Omental fat pad (tissue), 4 donors: Measurements from ENCODE around the gene CSF1. TPM values are rescaled to one million over a fixed set of nuclear protein-coding genes. Genes with fewer than 3 reads are reported as not detected.

Experiments
- ATAC-seq: fragments of 150-250 bp; one replicate; pipeline ENCODE4 v1.9.1; 2016; ENCODE audit warnings: mild to moderate bottlenecking, moderate library complexity; ENCODE audit not compliant: low FRiP score
- DNase-seq: peaks from one replicate; pipeline ENCODE4 v3.0.0-alpha.2; 2019; ENCODE audit warnings: low spot score
- total RNA-seq, 4 donors: library from RNA; depleted of rRNA; stranded (reverse); fragments of >200 nt; gene quantifications; one replicate each; pipeline ENCODE4 v1.1.0, GENCODE V29; 2016
- TF ChIP-seq, protein P1 (sequence below), 3 donors: fragments of 450-650 bp; IDR thresholded peaks; one replicate each; pipeline ENCODE4 v1.5.1; 2016 to 2017; ENCODE audit warnings: antibody characterized with exemption in 3 of 3, mild to moderate bottlenecking in 3 of 3, moderate library complexity in 2 of 3

CSF1 gene
- total RNA-seq, 4 donors from 2014 or later, result 103 to 158 (median 118) TPM

DNA sequence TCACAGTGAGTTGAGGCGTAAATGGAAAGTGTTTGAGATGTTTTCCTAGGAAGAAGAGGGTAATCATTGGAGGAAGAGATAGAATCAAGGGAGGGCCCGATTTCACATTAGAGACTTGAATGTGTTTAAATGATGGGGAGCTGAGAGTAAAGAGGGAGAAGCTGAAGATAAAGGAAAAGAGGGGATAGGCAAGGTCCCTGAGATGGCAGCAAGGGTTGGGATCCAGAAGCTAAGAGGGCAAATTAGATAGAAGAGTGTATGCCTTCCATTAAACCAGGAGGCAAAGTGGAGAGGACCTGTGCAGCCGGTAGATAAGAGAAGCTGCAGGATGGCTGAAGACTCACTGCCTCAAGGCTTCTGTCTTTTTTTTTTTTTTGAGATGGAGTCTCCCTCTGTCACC lies 21.6 kb upstream of the CSF1 start:
- TF ChIP-seq, protein P1, sequence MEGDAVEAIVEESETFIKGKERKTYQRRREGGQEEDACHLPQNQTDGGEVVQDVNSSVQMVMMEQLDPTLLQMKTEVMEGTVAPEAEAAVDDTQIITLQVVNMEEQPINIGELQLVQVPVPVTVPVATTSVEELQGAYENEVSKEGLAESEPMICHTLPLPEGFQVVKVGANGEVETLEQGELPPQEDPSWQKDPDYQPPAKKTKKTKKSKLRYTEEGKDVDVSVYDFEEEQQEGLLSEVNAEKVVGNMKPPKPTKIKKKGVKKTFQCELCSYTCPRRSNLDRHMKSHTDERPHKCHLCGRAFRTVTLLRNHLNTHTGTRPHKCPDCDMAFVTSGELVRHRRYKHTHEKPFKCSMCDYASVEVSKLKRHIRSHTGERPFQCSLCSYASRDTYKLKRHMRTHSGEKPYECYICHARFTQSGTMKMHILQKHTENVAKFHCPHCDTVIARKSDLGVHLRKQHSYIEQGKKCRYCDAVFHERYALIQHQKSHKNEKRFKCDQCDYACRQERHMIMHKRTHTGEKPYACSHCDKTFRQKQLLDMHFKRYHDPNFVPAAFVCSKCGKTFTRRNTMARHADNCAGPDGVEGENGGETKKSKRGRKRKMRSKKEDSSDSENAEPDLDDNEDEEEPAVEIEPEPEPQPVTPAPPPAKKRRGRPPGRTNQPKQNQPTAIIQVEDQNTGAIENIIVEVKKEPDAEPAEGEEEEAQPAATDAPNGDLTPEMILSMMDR (IDR thresholded peaks at IDR 0.05), result no peak
- DNase-seq (no peak), ATAC-seq (no peak)

DNA sequence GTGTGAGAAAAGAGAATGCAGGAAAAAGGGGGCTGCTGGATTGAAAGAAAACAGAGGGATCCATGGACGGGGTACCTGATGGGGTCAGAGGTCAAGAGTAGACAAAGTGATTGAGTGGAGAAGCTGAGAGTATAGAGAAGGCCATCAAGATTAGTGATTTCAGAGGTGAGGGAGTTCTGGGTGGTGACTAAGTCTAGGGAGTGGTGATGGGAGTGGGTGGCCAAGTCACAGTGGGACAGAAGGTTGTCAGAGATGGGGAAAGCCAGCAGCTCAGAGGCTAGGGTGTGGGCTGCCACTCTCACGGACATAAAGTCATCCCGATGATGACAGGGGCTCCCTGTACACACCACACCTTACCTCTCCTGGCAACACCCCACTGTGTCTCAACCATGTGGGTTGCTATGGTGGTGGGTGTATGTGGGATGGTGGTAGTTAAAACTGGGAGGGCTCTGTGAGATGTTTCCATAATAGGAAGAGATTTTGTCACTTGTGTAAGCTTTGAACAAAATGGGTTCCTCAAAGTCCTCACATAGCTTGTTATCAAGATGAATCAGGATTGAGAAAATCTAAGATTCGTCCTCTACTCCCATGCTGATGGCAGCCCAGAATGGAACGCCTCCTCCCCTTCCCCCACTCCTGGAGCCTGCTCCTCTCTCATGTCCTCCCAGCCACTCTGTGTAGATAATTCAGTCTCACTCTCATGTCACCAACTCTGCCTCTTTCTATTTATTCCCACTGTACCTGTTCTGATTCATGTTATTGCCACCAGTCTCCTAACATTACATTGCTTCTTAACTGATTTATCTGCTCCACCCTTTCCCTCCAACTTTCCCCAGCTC lies 20.3 kb upstream of the CSF1 start:
- DNase-seq (no peak), ATAC-seq (no peak)
- TF ChIP-seq, protein P1 (IDR thresholded peaks at IDR 0.05), result no peak

DNA sequence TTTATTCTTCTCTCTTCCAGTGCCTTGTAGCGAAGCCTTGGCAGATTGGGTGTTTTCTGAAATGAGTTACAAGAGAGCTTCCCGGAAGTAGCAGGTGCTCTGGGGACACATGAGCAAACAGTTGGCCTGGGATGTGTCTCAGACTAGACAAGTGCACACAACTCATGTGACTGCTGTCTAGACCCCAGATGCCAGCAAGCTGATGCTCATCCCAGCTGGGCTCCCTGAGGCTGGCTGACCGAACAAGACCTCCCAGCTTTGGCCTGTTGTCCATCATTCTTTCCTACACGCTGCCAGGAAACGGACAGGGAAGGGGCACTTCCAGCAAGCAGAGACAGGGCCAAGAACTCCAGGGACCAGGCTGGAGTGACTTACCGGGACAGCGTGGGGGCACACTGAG lies 18.7 kb upstream of the CSF1 start:
- TF ChIP-seq, protein P1 (IDR thresholded peaks at IDR 0.05), result no peak
- ATAC-seq (no peak), DNase-seq (no peak)

DNA sequence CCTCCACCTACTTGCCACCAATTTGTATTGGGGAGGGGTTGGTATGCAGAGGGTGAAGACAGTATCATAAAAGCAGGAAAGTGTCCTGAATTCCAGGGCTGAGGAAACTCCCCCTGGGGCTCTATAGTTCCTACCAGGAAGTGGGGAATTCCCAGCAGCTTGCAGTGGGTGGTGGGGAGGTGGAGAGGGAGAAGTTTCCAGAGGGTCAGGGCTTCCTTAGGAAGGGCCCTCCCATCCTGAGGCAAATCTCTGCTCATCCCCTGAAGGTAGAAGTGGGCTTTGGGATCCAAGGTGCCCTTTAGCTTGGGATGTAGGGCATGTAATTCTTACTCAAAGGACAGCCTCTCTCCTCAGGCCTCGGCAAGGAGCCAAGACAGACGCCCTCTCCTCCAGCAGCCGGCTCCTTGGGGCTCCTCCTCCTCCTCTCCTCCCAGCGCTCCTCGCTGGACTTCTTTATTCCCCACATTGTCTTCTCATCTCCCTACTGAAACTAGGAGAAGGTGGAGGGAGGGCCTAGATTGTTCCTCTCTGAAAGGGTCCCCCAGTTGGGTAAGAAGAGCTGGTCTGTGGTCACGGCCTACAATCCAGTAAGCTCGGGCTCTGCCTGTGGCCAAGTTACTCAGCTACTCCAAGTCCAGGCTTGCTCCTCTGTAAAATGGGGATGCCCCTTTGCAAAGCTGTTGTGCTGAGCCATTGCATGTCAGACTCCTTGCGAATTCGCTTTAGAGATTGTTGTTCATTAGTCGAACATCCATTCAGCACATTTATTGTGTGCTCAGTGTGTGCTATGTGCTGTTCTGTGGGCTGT lies 17.9 kb upstream of the CSF1 start:
- TF ChIP-seq, protein P1 (IDR thresholded peaks at IDR 0.05), result no peak
- DNase-seq (no peak), ATAC-seq (peak; percentile 30)

DNA sequence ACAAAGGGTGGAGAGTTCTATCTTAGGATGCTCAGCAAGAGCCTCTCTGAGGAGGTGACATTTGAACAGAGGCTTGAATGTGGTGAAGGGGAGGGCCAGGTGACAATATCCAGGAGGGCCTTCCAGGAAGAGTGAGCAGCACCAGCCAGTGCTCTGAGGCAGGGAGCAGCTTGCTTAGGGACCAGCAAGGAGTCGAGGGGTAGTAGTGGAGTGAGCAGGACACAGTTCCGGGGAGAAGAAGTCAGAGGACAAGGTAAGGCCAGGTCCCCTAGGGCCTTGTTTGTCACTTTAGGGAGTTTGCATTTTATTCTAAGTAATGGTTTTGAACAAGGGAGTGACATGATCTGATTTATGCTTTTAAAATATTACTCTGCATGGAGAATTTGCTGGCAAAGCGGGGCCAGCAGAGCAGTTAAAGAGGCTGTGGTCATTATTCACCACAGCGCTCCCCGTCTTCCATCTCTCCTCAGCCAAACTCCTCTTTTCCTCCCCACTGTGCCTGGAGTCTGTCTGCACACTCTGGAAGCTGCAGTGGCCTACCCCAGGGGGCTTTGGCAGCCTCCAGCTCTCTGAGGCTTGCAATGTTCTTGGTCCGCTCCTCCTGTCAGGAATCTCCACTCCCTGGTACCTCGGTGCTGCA lies 17.0 kb upstream of the CSF1 start:
- no peak for ATAC-seq
- TF ChIP-seq, protein P1 (IDR thresholded peaks at IDR 0.05), result no peak
- DNase-seq, result no peak

DNA sequence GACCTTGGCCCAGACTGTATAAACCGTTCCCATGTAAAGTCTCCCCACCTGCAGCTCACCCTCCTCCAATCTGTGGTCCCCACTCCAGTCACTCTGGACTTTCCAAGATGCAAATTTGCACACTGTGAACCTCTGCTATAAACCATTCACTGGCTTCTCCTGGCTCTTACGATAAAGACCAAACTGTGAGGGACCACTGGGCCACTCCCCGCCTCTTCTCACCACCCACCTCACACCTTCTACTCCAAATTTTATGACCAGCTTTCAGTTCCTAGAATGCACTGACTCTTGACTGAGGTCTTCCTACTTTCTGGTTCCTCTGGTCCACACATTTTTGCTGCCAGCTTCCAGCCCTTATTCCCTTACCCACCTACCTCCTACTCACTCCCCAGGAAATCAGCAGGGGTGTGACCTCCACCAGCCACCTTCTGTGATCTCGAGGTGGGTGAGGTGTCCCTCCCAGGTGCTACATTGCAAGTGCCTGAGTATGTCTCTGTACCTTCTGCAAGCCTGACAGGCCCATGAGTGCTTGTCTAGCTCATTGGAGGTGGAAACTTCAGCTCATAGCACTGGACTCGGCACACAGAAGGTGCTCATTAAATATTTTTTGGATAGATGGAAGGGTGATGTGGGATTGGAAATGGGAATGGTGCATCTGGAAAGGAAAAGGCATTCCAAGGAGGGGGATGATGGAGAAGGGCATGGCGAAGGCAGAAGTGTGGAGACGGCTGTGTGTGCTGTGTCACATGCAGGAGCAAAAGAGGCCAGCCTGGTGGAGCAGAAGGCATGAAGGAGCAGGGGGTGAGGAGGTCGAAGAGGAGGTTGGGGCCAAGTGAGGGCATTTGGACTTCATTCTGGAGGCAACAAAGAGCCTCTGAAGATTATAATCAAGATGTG lies 15.6 kb upstream of the CSF1 start:
- TF ChIP-seq, protein P1 (IDR thresholded peaks at IDR 0.05), result no peak
- DNase-seq (no peak), ATAC-seq (no peak)
